CD1c-positive myeloid dendritic cell (primary cell): ENCODE measurements around the gene PNCK.

ENCODE experiments used
- DNase-seq: peaks from one replicate; pipeline ENCODE4 v3.0.0-alpha.2; 2016; ENCODE audit errors: extremely low spot score

Gene PNCK

GRCh38 chrX:153641627-153642026 lies 32.0 kb downstream of the PNCK start:
- DNase-seq: no peak

GRCh38 chrX:153640736-153641575 lies 32.7 kb downstream of the PNCK start:
- no peak for DNase-seq

GRCh38 chrX:153640045-153640686 lies 33.4 kb downstream of the PNCK start:
- DNase-seq: no peak

- no peak for DNase-seq
Observed at GRCh38 chrX:153639177-153640044, 34.2 kb downstream of the PNCK start.

- DNase-seq: no peak
Observed at GRCh38 chrX:153638436-153639176, 35.0 kb downstream of the PNCK start.

GRCh38 chrX:153638041-153638371 lies 35.6 kb downstream of the PNCK start:
- no peak for DNase-seq

GRCh38 chrX:153637121-153638040 lies 36.2 kb downstream of the PNCK start:
- no peak for DNase-seq

GRCh38 chrX:153636716-153637115 lies 36.9 kb downstream of the PNCK start:
- no peak for DNase-seq

- peak; percentile 47 for DNase-seq
Observed at GRCh38 chrX:153635788-153636668, 37.6 kb downstream of the PNCK start.

GRCh38 chrX:153635388-153635787 lies 38.2 kb downstream of the PNCK start:
- DNase-seq: no peak

GRCh38 chrX:153634832-153635231 lies 38.8 kb downstream of the PNCK start:
- no peak for DNase-seq

- no peak for DNase-seq
Observed at GRCh38 chrX:153634236-153634635, 39.4 kb downstream of the PNCK start.

GRCh38 chrX:153633607-153634180 lies 39.9 kb downstream of the PNCK start:
- no peak for DNase-seq

- DNase-seq: no peak
Observed at GRCh38 chrX:153633048-153633447, 40.6 kb downstream of the PNCK start.

- no peak for DNase-seq
Observed at GRCh38 chrX:153632595-153632946, 41.0 kb downstream of the PNCK start.

- DNase-seq: no peak
Observed at GRCh38 chrX:153631907-153632594, 41.6 kb downstream of the PNCK start.

GRCh38 chrX:153631346-153631745 lies 42.3 kb downstream of the PNCK start:
- no peak for DNase-seq

GRCh38 chrX:153628665-153629064 lies 44.9 kb downstream of the PNCK start:
- DNase-seq: no peak

GRCh38 chrX:153628129-153628528 lies 45.5 kb downstream of the PNCK start:
- no peak for DNase-seq
